Measurements from ENCODE around the gene TULP4. TPM values are rescaled to one million over a fixed set of nuclear protein-coding genes. Genes with fewer than 3 reads are reported as not detected.

The TULP4 gene
- total RNA-seq, 1 donor from 2014 or later: 55.1 TPM

DNA sequence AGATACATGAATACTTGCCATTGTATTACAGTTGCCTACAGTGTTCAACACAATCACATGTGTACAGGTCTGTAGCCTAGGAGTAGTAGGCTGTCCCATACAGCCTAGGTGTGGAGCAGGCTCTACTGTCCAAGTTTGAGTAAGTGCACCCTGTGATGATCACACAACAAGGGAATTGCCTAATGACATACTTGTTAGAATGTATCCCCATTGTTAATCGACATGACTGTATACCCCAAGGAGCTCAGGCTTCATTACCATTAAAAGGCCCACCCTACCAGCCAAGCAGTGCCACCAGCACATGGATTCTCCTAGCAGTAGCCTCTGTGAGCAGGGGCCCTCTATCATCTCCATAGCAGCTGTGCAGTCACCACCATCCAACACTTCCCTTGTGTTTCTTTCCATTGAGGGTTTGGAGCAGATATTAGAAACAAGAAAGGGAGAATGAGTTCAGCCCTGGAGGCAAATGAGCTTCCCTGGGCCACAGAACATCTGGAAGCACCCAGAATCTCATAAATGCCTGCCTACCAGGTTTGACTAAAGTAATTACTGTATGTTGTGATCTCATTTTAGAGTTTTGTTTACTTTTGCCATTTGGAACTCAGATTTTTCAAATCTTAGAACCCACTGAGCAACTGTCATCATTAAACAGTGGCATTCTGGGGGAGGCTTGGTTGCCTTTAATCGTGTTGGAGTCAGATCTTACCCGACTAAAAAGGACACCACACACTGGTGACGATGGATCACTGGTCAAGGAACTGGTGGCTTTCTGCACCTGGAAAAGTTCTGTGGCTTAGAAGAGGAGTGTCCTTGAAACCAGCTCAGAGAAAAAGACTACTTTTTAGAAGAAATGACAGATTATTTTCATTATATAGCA, 104.9 kb downstream of the TULP4 start:
- no peak for DNase-seq (ENCODE audit: low read depth in 2 of 2)

DNA sequence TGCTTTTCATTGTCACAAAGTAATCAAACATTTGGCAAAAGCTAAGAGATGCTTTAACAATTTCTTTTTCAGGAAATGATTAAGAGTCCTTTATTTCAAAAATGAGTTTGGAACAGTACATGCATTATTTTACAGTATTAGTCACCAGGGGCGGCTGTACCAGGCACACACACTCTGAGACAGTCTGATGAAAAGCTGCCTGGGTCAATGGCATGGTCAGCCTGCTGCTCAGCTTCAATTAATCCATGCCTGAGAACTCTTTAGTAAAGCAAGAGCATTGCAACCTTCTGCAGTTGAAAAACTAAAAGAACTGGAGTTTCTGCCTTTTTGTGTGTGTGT, 105.5 kb downstream of the TULP4 start:
- peak in 1 of 2 donors; percentile 75 for DNase-seq (ENCODE audit: low read depth in 2 of 2)

DNA sequence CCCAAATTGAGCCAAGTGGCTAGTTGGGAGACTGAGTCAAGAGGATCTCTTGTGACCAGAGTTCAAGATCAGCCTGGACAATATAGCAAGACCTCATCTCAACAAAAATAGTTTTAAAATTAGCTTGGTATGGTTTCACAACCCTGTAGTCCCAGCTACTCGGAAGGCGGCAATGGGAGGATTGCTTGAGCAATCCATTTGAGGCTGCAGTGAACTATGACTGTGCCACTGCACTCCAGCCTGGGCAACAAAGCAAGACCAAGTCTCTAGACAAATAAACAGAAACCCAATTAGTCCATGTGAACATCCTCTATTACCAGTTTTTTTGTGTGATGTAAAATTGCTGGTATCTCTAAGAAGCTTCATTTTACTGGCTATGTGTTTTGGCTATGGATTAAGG, 106.2 kb downstream of the TULP4 start:
- DNase-seq (ENCODE audit: low read depth in 2 of 2): no peak

DNA sequence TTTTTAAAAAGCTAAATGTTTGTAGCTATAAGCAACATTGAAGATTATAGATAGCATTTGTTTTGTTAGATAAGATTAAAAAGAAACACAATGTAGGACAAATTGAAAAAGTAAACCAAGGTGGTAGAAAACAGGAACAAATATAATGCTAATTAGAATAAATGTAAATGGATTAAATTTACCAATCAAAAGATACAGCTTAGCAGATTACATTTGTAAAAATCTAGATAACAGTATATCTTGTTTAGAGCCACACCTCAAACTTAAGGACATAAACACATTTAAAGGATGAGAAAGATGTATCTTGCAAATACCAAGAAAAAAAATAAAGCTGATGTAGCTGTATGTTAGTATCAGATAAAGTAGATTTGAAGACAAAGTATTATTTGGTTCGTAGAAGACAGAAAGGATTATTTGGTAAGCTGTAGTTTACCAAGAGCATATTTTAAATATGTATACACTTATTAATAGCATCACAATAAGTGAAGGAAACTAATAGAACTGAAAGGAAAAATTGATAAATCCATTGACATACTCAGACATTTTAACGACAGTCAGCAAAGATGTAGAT, 107.2 kb downstream of the TULP4 start:
- DNase-seq (ENCODE audit: low read depth in 2 of 2): no peak

DNA sequence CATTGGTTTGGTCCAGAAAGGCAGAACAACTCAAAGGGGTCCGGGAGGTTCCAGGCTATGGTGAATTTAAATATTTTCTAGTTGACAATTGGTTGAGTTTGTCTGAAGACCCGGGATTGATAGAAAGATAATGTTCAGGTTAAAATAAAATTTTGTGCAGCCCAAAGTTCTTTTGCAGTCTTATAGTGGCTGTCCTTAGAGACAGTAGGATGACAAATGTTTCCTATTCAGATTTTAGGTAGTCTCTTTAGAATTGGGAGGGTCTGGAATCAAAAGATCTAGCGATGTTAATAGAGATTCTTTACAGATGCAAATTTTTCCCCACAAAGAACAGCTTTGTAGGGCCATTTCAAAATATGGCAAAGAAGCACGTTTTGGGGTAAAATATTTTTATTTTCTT, 109.1 kb downstream of the TULP4 start:
- no peak for DNase-seq (ENCODE audit: low read depth in 2 of 2)

DNA sequence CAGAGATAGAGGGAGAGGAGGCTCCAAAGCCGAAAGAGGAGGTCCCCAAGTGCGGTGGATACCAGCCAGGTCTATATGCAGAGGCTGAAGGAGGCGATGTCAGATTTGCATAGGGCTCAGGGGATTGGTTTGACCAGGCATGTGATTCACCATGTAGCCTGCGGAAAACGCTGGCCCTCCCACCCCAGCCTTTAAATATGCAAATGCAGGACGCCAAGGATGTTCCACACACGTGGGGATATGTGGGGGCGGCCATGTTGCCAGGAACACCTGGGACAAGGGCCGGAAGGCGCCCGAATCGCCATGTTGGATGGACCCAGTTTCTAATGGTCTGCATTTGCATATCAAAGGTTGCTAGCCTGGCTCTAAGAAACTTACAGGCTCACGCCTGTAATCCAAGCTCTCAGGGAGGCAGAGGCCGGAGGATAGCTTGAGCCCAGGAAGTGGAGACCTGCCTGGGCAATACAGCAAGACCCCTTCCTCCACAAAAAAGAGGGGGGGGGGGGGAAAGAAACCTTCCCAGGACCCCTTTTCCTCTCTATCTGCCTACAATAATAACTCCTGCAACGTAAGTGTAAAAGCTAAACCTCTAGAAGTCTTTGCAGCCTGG, 110.5 kb downstream of the TULP4 start:
- DNase-seq (ENCODE audit: low read depth in 2 of 2): no peak

DNA sequence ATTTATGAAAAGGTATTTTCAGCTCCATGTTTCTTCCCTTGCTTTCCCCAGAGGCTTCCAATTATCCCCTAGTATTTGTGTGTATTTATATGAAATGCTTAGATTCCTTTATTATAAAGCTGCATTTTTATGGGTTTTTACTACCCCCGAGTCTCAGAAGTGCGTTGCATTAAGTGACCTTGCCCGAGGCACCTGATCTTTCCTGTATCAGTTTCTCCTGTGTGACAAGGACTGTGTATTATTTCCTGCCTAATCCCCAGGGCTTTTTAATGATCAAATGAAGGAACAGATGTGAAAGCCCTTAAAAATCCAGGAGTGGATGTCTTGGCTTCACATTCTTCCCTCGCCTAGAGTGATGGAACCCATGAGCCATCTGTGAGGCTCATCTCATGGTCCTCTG, 118.8 kb downstream of the TULP4 start:
- no peak for DNase-seq (ENCODE audit: low read depth in 2 of 2)

DNA sequence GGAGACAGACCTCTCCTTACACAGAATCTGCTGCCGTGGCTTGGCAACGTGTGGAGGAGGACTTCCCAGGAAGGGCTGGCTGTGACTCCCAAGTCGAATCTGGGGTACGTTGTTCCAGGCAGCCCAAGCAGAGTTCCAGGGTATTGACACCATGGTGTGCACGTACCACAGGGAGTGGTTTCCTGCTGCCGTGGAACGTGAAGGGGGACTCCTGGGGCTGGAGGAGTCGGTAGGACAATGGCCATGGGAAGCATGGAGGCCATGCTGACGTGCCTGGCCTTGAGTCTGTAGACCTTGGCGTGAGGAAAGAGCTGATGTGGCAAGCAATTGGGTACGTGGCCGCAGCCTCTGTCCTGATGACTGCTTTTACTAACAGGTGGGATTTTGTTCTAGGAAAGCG, 119.3 kb downstream of the TULP4 start:
- DNase-seq (ENCODE audit: low read depth in 2 of 2): no peak

DNA sequence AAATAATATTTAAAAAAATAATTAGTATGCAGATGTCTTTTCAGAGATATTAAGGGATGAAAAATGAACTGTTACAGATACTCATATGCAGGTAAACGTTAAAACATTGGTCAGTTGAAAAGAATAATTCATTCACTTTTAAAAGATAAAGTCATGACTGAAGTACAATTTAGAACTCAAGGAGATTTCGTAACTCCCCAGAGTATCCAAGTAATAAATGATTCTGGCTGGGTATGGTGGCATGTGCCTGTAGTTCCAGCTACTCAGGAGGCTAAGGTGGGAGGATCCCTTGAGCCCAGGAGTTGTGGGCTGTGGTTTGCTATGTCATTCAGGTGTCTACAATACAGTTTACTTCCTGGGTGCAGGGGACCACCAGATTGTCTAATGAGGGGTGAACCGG, 125.3 kb downstream of the TULP4 start:
- DNase-seq (ENCODE audit: low read depth in 2 of 2): no peak

DNA sequence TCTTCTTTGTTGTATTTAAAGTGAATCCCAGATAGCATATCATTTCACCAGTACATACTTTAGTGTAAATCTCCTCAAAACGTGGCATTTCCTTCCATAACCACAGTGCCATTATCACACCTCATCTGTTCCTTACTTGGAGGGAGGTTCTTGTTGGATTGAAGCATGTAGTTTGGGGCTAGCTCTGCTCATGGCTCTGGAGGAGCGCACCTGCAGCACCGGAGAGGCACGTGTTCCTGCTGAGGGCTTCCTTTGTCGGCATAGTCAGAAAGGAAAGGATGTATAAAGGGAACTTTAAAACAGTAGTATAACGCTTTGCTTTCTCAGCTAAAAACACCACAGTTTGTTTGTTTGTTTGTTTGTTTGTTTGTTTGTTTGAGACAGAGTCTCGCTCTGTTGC, 126.0 kb downstream of the TULP4 start:
- DNase-seq (ENCODE audit: low read depth in 2 of 2): no peak

DNA sequence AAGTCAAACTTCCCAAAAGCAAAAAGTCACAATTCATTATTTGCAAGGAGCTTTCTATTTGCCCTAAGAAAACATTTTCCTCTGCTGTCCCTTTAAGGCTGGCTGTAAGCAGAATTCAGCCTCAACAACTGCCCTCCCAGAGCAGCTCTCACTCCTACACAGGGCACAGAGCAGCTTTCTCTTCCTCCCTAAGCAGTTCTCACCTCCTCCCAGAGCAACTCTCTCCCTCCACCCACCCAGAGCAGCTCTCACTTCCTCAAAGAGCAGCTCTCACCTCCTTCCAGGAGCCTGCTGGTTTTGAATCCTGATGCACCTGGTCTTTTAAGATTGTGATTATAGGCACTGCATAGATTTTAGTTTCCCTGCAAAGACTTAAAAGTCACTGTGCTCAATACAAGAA, 127.0 kb downstream of the TULP4 start:
- DNase-seq (ENCODE audit: low read depth in 2 of 2): no peak

DNA sequence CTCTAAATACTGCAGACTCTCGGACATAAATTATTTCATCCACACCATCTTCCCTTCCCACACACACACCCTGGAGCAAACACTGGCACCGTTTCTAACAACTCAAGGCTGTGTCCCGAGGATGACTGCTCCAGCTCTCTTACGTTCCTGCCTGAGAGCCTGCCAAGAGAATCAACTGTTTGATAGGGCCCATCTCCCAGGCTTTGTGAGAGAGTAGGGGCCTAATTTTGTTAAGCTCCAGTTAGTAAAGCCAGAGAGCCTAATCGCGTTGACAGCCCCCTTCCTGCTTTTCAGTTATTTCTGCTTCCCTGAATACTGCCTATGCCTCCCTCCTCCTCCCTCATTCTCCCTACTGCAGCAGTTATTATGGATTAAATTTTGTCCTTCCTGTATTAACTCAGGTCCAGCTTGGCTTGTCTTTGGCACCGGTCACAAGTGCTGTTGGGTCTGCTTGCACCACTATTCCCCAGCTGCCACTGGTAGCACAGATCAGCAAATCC, 129.5 kb downstream of the TULP4 start:
- no peak for DNase-seq (ENCODE audit: low read depth in 2 of 2)

DNA sequence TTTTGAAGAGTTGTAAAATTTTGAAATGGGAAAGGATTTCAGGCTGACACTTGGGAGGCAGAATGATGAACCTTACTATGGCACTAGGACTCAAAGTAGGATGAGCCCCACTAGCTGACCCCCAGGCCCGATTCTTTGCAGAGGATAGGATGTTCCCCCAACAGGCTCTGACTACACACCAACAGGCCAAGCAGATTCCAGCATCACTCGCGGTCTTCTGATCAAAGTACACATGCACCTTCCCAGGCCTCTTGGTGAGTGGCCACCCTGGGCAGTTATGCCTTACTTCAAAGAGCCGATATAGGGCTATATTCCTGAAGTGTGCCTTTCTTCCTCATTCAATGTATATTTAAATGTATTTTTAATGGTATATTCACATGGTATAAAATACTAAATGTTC, 130.0 kb downstream of the TULP4 start:
- DNase-seq (ENCODE audit: low read depth in 2 of 2): no peak

DNA sequence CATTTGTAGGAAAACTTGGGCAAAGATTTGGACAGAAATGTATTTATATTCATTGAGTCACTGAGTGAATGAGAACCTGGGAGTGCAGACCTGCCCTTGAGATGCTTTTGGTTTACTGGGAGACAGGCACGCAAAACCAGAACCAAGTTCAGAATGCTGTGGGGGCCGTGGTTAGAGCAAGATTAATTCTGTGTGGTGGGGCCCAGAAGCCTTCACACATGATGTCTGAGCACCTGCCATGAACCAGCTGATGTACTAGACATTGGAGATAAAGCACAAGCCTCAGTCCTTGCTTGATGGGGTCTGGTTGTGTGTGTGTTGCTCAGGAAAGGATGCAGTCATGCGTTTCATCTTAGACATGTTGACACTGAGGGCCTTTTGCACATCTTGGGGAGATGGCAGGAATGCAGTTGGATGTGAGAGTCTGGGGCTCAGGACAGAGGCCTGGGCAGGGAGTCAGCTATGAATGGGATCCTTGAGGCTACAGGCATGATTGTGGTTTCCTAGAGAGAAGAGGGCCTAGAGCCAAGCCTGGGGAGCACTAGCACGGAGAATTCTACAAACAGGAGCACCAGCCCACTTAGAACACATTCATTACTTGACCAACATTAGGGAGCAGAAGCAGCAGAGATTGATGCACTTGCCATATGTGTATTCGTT, 133.3 kb downstream of the TULP4 start:
- no peak for DNase-seq (ENCODE audit: low read depth in 2 of 2)

DNA sequence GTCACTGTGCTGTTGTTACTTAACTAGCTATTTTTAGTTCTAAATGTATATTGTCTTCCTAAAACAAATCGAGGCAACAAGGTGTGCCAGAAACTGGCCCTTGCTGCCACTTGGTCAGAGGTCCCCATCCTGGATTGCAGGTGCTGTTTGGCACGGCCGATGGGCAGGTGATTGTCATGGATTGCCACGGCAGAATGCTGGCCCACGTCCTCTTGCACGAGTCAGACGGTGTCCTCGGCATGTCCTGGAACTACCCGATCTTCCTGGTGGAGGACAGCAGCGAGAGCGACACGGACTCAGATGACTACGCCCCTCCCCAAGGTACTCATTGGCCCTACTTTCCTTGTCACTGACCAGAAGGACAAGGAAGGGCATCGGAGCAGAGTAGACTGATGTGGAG, 136.6 kb downstream of the TULP4 start:
- no peak for DNase-seq (ENCODE audit: low read depth in 2 of 2)

DNA sequence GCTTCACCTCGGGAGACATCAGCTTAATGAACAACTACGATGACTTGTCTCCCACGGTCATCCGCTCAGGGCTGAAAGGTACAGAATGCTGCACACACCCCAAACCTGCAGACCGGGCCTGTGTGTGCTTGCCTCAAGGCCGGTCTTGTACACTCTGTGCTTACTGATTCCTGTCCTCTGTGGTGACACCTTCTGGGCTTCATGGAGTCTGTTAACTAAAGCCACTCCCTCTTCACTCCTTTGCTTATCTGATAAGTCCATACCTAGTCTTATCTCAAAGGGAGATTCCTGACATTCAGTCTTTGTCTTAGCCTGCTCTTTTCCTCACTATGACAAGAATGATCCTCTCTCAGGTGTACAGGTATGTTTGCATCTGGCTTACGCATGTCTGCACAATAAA, 139.9 kb downstream of the TULP4 start:
- DNase-seq (ENCODE audit: low read depth in 2 of 2): no peak

DNA sequence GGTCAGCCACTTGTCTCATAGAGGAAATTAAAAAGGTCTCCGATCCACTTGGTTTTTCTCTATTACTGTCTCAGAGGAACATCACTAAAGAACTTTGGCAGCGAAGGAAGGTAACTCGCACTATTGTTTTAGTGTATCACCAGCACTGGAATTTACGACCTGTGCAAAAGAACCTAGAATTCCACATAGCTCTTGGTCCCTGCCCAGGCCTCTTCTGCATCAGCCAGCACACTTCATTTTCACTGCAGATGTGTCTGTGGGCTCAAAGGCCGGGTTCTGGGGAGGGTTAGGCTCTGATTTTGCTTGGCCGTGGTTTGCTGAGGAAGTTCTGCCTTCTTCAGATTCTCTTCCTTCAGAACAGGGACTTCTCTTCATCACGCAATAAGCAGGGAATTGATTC, 144.9 kb downstream of the TULP4 start:
- no peak for DNase-seq (ENCODE audit: low read depth in 2 of 2)

DNA sequence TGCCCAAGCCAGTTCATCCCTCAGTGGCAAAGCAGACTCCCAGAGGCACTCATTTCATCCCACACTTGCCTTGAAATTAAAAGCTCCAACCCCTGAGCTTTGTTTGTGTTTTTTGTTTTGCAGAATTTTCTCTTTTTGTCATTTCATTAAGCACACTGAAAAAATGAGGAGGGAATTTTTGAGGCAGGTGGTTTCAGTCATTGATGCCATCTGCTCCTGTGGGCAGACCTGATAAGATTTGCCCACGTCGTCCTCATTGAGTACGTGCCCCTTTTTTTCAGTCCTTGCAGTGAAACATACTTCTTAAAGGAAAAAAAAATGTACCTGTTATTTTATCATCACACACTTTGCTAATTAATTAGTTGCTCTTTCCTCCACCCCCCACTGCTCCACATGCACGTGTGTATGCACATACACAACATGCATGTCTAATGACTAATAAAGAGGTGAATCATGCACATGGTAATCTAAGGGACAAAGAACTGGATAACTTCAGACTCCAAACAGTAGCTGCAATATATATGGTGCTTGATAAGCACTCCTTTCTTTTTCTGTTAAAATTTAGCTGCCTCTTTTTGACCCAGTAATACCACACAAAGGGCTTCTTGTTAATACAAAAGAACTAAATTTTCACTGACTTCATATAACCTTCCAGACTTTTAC, 145.5 kb downstream of the TULP4 start:
- DNase-seq (ENCODE audit: low read depth in 2 of 2): no peak

DNA sequence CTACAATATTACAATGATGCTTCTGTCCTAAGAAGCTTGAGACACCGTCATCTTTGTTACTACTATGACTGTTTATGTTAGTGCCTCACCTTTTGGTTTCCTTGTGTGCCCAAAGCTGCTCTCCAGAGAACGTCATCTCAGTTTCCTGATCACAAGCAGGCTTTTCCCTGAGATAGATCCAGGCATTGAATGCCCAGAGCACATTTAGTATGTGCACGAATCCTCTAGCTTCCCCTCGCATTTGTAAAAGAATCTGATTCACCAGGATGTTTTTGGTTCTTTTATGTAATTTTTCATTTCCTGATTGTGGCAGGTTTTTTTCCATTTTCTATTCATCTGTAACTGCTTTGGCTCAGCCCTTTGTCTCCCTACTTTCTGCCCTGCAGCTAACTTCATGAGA, 147.5 kb downstream of the TULP4 start:
- peak; percentile 60 to 94 for DNase-seq (ENCODE audit: low read depth in 2 of 2)

DNA sequence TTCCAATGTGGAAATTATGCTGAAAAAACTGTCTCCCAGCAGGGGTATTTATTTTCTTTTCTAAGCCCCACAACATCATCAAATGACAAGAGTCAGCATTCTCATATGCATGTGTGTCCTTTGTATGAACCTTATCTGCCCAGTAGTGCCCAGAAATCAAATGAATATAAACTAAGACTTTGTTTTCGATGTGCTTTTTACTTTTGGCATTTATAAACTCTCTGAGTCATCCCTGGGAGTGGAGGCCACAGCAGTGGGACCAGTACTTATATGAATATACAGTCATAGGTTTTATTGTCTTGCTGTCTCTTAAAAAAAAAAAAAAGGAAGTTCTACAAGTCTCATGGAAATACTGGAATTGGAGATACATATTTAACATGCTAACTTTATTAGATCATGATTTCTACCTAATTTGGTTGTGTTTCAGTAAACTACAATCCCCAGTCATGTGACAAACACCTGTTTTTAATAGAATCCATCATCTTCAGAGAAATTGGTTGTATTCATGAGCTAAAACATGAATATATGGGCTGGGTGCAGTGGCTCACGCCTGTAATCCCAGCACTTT, 148.4 kb downstream of the TULP4 start:
- peak; percentile 34 to 91 for DNase-seq (ENCODE audit: low read depth in 2 of 2)

DNA sequence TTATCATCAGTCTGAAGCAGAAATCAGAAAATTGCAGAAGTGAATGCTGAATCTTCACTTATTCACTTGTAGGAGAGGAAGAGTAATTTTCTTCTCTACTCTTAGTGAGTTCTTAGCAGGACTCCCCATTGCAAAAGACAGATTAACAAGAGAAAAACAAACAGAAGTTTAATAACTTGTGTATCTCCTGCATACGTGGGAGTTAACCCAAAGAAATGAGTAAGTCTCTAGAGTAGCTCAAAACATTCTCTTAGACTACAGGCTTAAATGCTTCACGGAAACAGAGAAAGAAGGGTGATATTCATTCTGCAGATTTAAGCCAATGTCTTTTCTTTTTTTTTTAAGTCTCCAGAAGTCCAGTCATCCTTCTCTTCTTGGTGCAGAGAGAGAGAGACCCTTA, 149.7 kb downstream of the TULP4 start:
- DNase-seq (ENCODE audit: low read depth in 2 of 2): no peak
